Body of pancreas (tissue), 4 donors: ENCODE measurements around the gene DENND1A. TPM values are rescaled to one million over a fixed set of nuclear protein-coding genes. Genes with fewer than 3 reads are reported as not detected.

ENCODE experiments used
- ATAC-seq: fragments of 150-250 bp; one replicate; pipeline ENCODE4 v1.9.1; 2016
- DNase-seq, 4 donors: peaks; one replicate each; pipeline ENCODE4 v3.0.0-alpha.2; 2019
- H3K27ac ChIP-seq, 4 donors: fragments of 200-600 bp; sonication (generic); 1 replicate in 3 of 4; 2 replicates in 1 of 4; pipeline versions ENCODE4 v1.5.1 to v1.6.1; 2016 to 2019; ENCODE audit warnings: mild to moderate bottlenecking in 1 of 4, mixed read lengths in 1 of 4, moderate library complexity in 1 of 4
- H3K27me3 ChIP-seq, 2 donors: fragments of 200-600 bp; sonication (generic); one replicate each; pipeline ENCODE4 v1.6.0; 2016; ENCODE audit warnings: mild to moderate bottlenecking in 1 of 2
- H3K36me3 ChIP-seq, 2 donors: fragments of 200-600 bp; sonication (generic); replicated peaks in 1 of 2; 2 replicates each; pipeline ENCODE4 v1.5.1; 2016; ENCODE audit warnings: low read depth in 2 of 2; ENCODE audit not compliant: insufficient read depth in 1 of 2
- H3K4me1 ChIP-seq: fragments of 200-600 bp; sonication (generic); one replicate; pipeline ENCODE4 v1.6.0; 2016
- H3K4me3 ChIP-seq, 2 donors: fragments of 200-600 bp; sonication (generic); 1 replicate in 1 of 2; 2 replicates in 1 of 2; pipeline ENCODE4 v1.5.1; 2016 to 2019
- H3K9me3 ChIP-seq, 3 donors: fragments of 200-600 bp; sonication (generic); 1 replicate in 2 of 3; 2 replicates in 1 of 3; pipeline ENCODE4 v1.5.1; 2016
- CTCF ChIP-seq, 7 experiments: fragments of 450-650 bp in 4 of 7; fragments of 200-600 bp in 3 of 7; sonication (generic) in 3 of 7; IDR thresholded peaks; one replicate each; pipeline ENCODE4 v1.5.1; 2016 to 2019; ENCODE audit warnings: antibody characterized with exemption in 7 of 7
- POLR2A ChIP-seq, 3 donors: fragments of 450-650 bp; IDR thresholded peaks; one replicate each; pipeline ENCODE4 v1.6.1; 2016; ENCODE audit warnings: antibody characterized with exemption in 3 of 3, mild to moderate bottlenecking in 2 of 3
- WGBS, 2 donors: methylation state at CpG; one replicate each; pipeline ENCODE4 v1.1.5; 2017; 5-methylcytosine and 5-hydroxymethylcytosine counted together
- intact Hi-C: fragments of 100-400 bp; cut with DNase I; formaldehyde crosslinking; loops from one replicate; pipeline ENCODE4 v1.15.1; 2023
- total RNA-seq, 2 donors: library from RNA; depleted of rRNA; stranded (reverse); fragments of >200 nt; gene quantifications; one replicate each; pipeline ENCODE4 v1.1.0, GENCODE V29; 2016

DENND1A gene
- total RNA-seq, 2 donors from 2014 or later, result 7.6 to 8.6 TPM

GRCh38 chr9:123943671-123944070 lies 13.7 kb upstream of the DENND1A start:
- no peaks in the 10 kb centered on the region for H3K36me3 ChIP-seq
- intact Hi-C loops, result no loop called here
- 55 to 80% methylated on average over 2 of the region's 2 CpGs for WGBS, 2 donors

GRCh38 chr9:123942542-123942941 lies 12.6 kb upstream of the DENND1A start:
- Histone ChIP-seq H3K27me3 (no peaks in the 10 kb centered on the region), H3K36me3 (no peaks in the 10 kb centered on the region), H3K9me3 (no peaks in the 10 kb centered on the region), H3K4me1 (no peaks in the 10 kb centered on the region), H3K27ac (no peak overlapping the region), H3K4me3 (no peak overlapping the region)
- peak in 2 of 4 donors; percentile 6 to 16 for DNase-seq
- TF ChIP-seq CTCF (IDR thresholded peaks at IDR 0.05) (no peak), POLR2A (IDR thresholded peaks at IDR 0.05) (no peak)
- no peak for ATAC-seq
- WGBS, 2 donors, result 68 to 72% methylated on average over 5 to 10 of the region's 10 CpGs
- intact Hi-C loops, result no loop called here

More at GRCh38 chr9:123943671-123944070, 13.7 kb upstream of the DENND1A start:
- ATAC-seq (no peak), DNase-seq (no peak)
- no peak for TF ChIP-seq CTCF (IDR thresholded peaks at IDR 0.05)
- TF ChIP-seq POLR2A (IDR thresholded peaks at IDR 0.05), result no peak
- H3K27ac ChIP-seq, result no peak overlapping the region
- H3K4me1 ChIP-seq, result no peaks in the 10 kb centered on the region
- no peaks in the 10 kb centered on the region for H3K9me3 ChIP-seq
- no peak overlapping the region for H3K4me3 ChIP-seq
- H3K27me3 ChIP-seq, result no peaks in the 10 kb centered on the region

- ATAC-seq, result no peak
- no peak for DNase-seq
- intact Hi-C loops, result no loop called here
- Histone ChIP-seq H3K27me3 (no peaks in the 10 kb centered on the region), H3K27ac (no peak overlapping the region), H3K4me1 (no peaks in the 10 kb centered on the region), H3K4me3 (no peak overlapping the region), H3K9me3 (peaks cover 0 to 4% (median 0%) of the 10 kb centered on the region in 3 donors), H3K36me3 (no peaks in the 10 kb centered on the region)
- WGBS, 2 donors, result 47 to 53% methylated on average over 7 of the region's 7 CpGs
- TF ChIP-seq CTCF (IDR thresholded peaks at IDR 0.05), result no peak
- no peak for TF ChIP-seq POLR2A (IDR thresholded peaks at IDR 0.05)
Measured at GRCh38 chr9:123941524-123942070, 11.7 kb upstream of the DENND1A start.

- no peak for TF ChIP-seq CTCF (IDR thresholded peaks at IDR 0.05)
- TF ChIP-seq POLR2A (IDR thresholded peaks at IDR 0.05), result no peak
- Histone ChIP-seq H3K27ac (no peak overlapping the region), H3K27me3 (no peaks in the 10 kb centered on the region), H3K4me3 (no peak overlapping the region), H3K9me3 (peaks cover 0 to 6% (median 0%) of the 10 kb centered on the region in 3 donors), H3K36me3 (no peaks in the 10 kb centered on the region), H3K4me1 (no peaks in the 10 kb centered on the region)
- WGBS, 2 donors, result 62 to 70% methylated on average over 8 of the region's 8 CpGs
- ATAC-seq (no peak), DNase-seq (no peak)
- intact Hi-C loops, result no loop called here
Measured at GRCh38 chr9:123940721-123941523, 11.0 kb upstream of the DENND1A start.
